Head of caudate nucleus (tissue), 42 donors: Measurements from ENCODE around the gene IRX5.

Experiments used
- DNase-seq, 42 donors: peaks; one replicate each; pipeline versions ENCODE4 v3.0.0 to v3.0.0-alpha.2; 2020 to 2021; ENCODE audit warnings: mixed read lengths in 7 of 42
- intact Hi-C: fragments of 100-400 bp; cut with DNase I; formaldehyde crosslinking; loops from one replicate; pipeline ENCODE4 v1.15.0; 2022

IRX5 gene

DNA sequence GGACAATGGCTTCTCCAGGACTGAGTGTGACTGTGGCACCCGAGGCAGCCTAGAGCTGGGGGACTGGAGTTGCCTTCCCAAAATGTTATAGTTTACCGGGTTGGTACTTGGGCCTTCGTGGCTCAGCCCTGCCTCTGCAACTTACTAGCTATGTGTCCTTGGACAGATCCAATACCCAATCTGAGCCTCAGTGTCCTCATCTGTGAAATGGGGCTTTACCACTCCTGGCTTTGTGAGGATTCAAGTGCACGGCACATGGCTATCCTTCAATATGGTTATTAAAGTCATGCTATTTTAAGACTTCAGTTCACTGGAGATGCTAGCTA is 9.6 kb downstream of the IRX5 start:
- DNase-seq: no peak
- intact Hi-C loops: no loop called here

DNA sequence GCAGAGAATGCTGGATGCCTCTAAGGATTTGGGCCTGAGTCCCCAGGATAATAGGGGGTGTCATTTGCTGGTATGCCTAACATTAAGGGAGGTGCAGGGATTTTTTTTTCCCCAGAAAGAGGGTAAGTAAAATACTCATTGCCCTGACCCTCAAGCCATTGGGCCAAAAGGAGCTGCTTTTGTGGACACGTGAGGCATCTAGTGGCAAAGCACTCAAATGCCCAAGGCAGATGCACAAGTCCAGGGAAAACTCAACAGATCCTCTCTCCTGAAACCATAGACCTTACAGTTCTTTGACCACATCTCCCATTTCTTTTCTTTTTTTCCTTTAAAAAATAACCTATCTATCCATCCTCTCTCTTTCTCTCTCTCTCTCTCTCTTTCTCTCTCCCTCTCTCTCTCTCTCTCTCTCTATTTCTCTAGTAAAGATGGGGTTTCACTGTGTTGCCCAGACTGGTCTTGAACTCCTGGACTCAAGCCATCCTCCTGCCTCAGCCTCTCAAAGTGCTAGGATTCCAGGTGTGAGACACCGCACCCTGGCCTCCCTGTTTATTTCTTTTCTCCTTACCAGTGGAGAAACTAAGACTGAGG is 11.8 kb downstream of the IRX5 start:
- intact Hi-C loops: no loop called here
- peak in 1 of 42 donors; percentile 19 for DNase-seq

DNA sequence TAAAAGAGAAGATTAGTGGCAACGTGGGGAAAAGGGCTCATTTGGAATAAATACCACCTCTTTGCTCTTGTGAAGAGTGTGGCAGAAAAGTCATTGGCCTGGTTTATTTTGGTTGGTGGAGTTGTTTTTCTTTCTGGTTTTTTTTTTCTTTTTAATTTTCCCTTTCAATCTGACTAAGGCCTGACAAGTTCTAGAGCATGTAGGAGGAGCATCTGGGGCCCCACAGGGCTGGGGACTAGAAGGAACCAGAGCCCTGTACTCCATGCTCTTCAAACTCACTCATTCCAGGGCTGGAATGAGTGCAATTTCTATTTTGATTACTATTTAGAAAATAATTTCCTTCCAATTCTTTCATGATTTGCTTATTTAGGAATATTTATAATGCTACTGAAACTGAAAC is 13.3 kb downstream of the IRX5 start:
- DNase-seq: peak in 3 of 42 donors; percentile 5 to 16 (median 14)
- intact Hi-C loops: no loop called here

DNA sequence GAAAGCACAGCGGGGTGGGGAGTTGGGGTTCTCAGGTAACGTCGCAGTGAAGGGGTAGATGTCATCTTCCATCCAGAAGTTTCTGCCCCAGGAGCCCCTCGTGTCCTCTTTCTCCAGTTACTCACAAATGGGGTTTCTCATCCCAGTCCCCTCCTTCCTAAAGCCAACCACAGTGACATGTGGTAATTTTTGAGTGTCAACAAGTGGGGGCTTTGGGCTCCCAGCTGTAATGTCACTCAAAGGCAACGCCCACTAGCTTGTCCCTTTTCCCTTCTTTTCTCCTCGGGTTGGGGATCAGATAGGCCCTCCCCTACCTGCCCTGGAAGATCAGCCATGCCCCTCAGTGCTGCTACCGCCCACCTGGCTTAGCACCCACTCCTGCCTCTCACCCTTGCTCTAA is 14.4 kb downstream of the IRX5 start:
- intact Hi-C loops: no loop called here
- peak in 3 of 42 donors; percentile 10 to 27 (median 24) for DNase-seq

DNA sequence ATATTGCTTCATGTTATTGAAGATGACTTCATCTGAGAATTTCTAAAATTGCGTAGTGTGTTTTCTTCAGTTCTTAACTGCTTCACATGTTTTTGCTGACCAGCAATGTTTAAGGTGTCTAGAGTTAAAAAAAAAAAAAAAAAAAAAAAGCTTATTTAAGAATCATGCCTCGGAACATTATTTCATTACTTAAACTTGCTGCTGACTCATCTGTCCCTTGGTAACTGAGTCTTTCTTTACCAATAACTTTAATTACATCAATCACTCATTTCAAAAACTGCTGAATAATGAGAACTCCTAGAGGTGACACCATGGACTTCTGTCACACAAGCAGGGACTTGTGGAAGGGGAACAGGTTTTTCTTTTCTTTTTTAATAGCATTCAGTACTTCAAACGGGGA is 16.2 kb downstream of the IRX5 start:
- intact Hi-C loops: no loop called here

DNA sequence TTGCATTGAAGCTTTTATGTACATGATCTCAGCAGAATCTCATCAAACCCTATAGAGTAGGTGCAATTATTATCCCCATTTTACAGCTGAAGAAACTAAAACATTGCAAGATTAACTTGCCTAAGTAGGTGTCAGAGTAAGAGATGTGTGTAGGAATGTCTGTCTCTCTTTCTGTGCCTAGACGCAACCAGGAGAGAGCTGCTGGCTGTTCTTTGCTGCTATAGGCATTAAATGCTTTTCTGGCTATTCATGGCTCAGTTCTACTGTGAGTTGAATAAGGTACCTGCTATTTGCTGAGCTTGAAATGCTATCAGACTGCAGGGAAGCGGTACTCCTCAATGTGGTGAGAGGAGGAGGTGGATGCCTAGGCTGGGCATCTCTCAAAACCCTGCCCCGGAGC is 17.0 kb downstream of the IRX5 start:
- DNase-seq: peak in 5 of 42 donors; percentile 22 to 76 (median 36)
- intact Hi-C loops: no loop called here

More for the DNA sequence above, 16.2 kb downstream of the IRX5 start:
- DNase-seq: peak in 1 of 42 donors; percentile 5

DNA sequence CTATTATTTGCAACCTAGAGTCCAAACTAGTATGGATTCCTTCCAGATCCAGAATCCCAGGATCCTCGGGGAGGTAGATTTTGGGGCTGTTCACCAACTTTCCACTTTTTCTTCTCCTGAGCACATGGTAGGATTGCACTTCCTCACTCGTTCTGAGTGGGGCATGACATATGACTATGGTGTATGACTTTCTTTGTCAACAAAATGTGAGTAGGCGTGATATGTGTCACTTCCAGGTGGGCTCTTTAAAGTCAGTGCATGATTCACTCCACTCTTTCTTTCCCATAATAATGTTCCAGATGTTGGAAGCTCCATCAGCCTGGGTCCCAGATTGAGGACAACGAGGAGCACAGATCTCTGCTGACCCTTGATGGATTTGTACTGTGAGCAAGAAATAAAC is 21.5 kb downstream of the IRX5 start:
- no peak for DNase-seq
- intact Hi-C loops: no loop called here

DNA sequence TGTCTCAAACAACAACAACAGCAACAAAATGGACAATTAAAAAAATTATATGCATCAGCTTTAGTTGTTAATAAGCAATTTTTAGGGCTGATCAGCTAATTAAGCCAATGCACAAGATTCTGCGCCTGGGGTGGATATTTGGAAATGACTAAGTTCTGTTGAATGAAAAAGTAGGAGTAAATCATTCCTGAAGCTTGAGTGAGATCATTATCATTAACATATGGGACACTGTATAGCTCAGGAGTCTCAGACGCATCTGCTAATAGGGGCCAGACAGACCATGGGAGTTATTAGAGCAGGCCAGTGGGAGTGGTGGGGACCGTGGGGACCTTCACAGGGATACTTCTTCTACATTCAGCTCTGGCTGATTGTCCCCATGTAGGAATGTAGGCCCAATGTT is 22.8 kb downstream of the IRX5 start:
- intact Hi-C loops: no loop called here

DNA sequence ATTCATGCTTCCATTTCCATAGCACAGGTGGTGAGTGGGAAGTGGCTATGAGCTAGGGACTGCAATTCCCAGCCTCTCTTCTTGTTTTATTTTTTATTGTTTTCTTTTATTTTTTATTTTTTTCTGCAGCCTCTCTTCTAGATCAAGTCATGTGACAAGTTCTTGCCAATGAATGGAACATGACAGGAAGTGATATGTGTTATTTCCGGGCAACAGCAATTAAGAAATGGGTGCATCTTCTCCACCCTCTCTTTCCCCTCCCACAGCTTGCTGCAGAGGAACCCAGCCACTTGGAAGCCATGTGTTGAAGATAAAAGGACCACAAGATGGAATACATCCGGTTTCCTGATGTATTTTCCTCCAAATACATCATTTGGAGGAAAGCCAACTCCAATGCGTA is 23.6 kb downstream of the IRX5 start:
- DNase-seq: no peak
- intact Hi-C loops: no loop called here

More for the DNA sequence above, 22.8 kb downstream of the IRX5 start:
- DNase-seq: no peak

DNA sequence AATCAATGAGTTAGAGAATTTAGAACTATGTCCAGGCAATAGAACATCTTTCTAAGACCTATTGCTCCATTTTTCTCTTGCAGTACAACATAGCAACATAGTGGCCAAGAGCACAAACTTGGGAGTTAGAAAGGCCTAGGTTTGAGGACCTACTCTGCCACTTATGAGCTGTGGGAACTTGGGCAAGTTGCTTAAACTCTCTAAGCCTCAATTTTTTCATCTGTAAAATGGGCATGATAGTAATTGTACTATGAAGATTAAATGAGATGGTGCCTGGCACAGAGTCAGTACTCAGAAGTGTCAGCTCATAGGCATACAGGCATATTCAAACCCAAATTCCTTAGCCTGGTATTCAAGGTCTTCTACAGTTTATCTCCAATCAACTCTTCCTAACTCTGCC is 25.1 kb downstream of the IRX5 start:
- intact Hi-C loops: no loop called here
- no peak for DNase-seq

DNA sequence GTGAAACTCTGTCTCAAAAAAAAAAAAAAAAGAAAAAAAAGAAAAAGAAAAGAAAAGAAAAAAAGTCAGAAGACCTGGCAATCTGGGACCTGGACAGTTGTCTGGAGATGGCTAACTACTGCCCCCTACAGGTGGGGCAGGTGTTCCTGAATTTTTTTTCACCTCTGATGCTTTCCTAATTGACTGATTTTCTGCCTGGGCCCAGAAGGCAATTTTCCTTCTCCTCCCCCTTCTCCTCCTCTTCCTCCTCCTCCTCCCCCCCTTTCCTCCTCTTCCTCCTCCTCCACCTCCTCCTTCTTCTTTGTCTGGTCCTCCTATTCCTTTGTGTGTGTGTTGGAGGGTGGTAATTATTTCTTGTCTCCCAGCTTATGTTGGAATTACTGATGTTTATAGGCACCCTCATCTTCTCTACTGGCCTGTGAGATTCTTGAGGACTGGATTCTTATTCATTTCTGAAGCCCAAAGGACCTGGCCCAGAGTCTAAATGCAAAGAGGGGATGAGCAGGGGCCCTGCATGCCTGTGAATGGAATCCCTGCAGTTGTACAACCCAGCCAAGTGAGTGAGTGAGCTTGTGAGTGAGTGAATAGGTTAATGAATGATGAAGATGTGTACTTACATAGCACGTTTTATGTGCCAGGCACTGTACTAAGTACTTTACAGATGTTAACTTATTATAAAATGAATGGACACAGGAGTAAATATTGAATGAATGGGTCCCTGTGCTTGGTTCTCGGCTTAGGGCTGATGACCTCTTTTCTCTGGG is 26.9 kb downstream of the IRX5 start:
- intact Hi-C loops: no loop called here
- peak in 1 of 42 donors; percentile 53 for DNase-seq

DNA sequence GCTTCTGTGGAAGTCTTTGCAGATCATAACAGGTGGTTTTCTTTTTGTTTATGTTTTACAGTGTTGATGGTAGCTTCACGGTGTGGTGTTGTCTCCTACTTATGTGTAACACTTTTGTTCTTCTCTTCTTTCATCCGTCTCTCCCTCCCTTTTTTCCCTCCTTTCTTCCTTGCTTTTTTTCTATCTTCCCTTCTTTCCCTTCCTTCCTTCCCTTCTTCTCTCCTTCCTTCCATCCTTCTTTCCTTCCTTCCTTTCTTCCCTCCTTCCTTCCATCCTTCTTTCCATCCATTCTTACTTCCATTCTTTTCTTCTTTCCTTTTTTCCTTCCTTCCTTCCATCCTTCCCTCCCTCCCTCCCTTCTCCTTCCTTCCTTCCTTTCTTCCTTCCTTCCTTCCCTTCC is 31.4 kb downstream of the IRX5 start:
- DNase-seq: no peak
- intact Hi-C loops: no loop called here

DNA sequence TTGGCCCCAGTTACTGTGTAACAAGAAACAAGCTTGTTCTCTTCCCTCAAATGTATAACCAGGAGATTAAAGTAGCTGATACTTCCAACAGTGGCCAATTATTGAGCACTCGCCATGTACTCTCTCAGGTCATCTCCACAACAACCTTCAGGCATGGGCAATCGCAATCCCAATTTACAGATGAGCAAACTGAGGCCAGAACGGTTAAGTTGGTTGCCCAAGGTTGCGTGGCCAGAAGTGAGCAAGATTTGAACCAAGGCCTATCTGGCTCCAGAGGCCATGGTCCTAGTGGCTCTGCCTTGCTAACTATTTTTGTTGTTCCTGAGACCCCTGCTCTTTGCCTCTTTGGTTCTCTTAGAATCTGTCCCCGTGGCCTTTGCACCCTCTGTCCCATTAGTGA is 33.6 kb downstream of the IRX5 start:
- DNase-seq: no peak
- intact Hi-C loops: no loop called here

DNA sequence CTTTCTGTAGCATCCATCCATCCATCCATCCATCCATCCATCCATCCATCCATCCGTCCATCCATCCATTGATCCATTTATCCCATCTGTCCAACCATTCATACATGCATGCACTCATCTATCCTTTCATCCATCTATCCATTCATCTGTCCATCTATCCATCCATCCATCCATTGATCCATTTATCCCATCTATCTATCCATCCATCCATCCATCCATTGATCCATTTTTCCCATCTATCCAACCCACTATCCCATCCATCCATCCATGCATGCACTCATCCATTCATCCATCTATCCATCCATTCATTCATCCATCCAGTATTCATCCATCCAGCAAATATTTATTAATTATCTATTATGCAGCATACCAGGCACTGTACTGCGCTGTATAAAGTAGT is 34.8 kb downstream of the IRX5 start:
- DNase-seq: no peak
- intact Hi-C loops: no loop called here

DNA sequence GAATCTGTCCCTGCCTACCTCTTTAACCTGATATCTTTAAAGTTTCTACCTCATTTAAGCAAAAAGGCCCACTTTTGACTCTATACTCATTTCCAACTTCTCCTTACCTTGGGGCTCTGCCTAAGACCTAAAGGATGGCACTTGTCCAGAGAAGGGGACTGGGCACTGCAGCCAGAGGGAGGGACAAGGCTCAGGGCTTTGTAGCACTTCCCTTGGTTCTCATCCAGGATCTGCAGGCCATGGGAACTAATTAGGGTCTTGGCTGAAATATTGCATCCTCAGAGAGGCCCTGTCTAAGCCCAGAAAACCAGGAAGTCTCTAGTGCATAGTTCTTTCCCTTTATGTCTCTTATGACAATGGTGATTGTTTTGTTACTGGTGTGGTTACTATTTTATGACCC is 37.3 kb downstream of the IRX5 start:
- no peak for DNase-seq
- intact Hi-C loops: no loop called here

DNA sequence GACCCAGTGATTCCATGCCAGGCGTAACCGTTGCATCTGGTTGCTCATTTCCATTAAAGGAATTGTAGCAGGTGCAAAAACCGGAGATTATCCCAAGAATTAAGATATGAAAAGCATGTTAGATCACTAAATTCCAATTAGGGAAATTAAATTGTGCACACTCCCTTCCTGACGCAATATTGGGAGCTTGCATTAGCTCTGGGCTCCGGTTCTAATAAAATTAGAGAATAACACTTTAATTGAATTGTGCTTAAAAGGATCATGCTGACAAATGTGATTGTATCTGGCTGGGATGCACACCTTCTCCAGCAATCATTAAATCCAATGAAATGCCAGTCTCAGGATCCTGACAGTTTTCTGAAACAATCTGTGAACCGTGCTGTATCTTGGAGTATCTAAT is 38.1 kb downstream of the IRX5 start:
- intact Hi-C loops: no loop called here
- no peak for DNase-seq

DNA sequence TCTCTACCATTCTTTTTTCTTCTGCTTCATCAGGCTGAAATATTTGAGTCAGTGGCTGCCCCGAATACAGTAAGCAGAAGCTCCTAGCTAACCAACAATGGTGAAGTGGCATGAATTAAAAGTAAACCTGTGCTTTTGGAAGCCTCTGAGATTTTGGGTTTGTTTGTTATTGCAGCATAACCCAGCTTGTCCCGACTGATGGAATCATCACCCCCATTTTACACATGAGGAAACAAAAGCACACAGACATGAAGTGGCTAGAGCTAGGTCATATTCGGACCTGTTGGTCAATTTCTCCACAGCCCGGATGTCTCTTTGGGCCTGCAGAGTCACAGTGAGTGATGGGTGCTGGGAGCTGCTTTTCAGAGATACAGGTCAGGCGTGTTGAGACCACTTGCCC is 39.4 kb downstream of the IRX5 start:
- no peak for DNase-seq
- intact Hi-C loops: no loop called here

DNA sequence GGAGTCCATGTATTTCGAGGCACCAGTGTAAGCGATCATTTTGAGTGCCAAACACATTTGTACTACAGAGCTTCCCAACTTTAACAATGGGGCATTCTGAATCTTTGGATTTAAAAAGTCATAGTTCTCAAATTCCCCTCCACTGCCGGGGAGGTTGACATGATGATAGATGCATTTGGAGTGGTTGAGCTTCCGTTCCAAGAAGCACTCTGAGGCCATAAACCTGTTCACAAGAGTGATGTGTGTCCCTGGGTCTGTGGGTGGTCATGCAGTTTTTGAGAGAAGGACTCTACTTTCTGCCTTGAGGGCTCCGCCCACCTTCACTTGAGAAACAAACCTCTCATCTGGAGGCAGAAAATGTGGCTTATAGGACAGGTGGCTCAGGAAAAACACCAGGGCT is 43.7 kb downstream of the IRX5 start:
- intact Hi-C loops: no loop called here
- DNase-seq: no peak

DNA sequence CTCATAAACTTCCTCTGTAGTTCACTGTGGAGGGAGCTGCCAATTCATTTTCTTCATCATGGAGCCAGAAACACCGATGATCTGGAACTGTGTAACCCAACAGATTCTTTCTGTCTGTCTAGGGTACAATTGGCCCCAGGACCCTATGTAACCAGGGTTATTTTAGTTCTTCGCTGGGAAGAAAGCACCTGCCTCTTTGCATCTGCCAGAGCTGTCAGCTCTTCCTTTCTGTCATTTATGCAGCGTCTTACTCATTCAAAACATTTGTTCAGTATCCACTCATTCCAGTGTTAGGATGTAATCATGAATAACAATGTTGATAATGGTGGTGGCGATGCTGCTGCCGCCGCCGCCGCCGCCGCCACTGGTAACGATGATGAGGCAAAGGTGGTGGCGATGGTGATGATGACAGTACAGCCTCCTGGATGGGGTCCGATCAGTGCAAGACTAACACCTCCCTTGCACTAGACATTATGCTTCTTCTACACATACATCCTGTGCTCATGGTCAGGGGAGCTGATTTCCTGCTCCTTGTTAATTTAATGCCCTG is 46.1 kb downstream of the IRX5 start:
- intact Hi-C loops: no loop called here
- no peak for DNase-seq

DNA sequence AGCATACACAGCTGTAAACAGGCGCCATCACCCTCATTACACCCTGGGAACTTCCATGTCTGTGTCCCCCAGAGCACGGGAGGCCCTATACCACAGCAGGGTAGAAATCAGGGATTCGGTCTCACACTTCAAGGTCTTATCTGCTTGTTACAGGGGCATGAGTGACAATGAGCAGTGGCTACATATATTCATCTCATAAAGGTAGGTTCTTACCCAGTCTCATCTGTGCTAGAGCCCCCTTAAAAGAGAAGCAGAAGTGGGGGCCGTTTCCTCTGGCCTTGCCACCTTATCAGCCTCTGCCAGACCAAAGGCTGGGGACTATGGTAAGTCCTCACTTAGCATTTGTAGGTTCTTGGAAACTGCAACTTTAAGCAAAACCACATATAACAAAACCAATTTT is 46.5 kb downstream of the IRX5 start:
- intact Hi-C loops: no loop called here
- DNase-seq: no peak

DNA sequence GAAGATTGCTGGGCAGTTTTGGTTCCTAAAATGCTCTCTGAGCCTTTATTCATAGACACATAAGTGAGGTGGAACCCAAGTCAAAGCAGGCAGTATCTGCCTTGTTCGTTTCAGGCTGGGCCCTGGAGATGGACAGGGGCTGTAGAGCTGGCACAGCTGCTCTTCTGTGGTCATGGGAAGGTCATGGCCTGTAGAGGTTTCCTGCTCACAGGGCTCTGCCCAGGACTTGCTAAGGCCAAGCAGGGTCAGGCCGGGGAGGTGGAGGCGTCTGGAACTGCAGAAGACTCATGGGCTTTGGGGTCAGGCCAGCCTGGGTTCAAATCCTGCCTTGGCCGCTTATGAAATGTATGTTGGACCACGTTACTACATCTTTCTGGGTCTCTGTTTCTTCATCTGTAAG is 50.2 kb downstream of the IRX5 start:
- no peak for DNase-seq
- intact Hi-C loops: no loop called here
